A673 (cell line): ENCODE measurements around the gene CELA2B. TPM values are rescaled to one million over a fixed set of nuclear protein-coding genes. Genes with fewer than 3 reads are reported as not detected.

ENCODE experiments used
- BruUV-seq: library from RNA; stranded (reverse); fragments of 400-500 nt; replicated peaks from 2 replicates; lab custom pipeline; 2021; lab: Mats Ljungman, UMichigan
- CTCF ChIA-PET: fragments of 300-600 bp; sonication (Branson Sonifier 250); formaldehyde crosslinking; loops from one replicate; lab custom pipeline; 2022; ENCODE audit warnings: antibody characterized with exemption; lab: Charles Lee
- POLR2A ChIA-PET: fragments of 300-600 bp; sonication (Branson Sonifier 250); formaldehyde crosslinking; loops from one replicate; lab custom pipeline; 2022; ENCODE audit warnings: antibody characterized with exemption; ENCODE audit not compliant: low non-redundant PET; lab: Charles Lee
- DNase-seq: peaks from one replicate; pipeline ENCODE4 v3.0.0-alpha.2; 2015; ENCODE audit warnings: low spot score
- H3K27ac ChIP-seq: fragments of 200-600 bp; sonication (generic); 2 replicates; pipeline ENCODE4 v1.5.1; 2016; ENCODE audit warnings: mixed run types, low read depth, mild to moderate bottlenecking, mixed read lengths, antibody characterized with exemption, low read length; ENCODE audit not compliant: poor library complexity, severe bottlenecking
- H3K27me3 ChIP-seq: fragments of 200-600 bp; sonication (generic); replicated peaks from 2 replicates; pipeline ENCODE4 v1.6.1; 2017; ENCODE audit warnings: mixed run types, low read depth, mild to moderate bottlenecking, mixed read lengths, antibody characterized with exemption, low read length; ENCODE audit not compliant: insufficient read depth, poor library complexity
- H3K36me3 ChIP-seq: fragments of 200-600 bp; sonication (generic); 2 replicates; pipeline ENCODE4 v1.6.1; 2016; ENCODE audit warnings: mixed run types, mild to moderate bottlenecking, mixed read lengths, antibody characterized with exemption, low read length; ENCODE audit not compliant: insufficient read depth, poor library complexity, severe bottlenecking
- H3K4me1 ChIP-seq: fragments of 200-600 bp; sonication (generic); 2 replicates; pipeline ENCODE4 v1.6.1; 2017; ENCODE audit warnings: mixed run types, mild to moderate bottlenecking, mixed read lengths, antibody characterized with exemption, low read length; ENCODE audit not compliant: insufficient read depth, poor library complexity, severe bottlenecking
- H3K4me3 ChIP-seq: fragments of 200-600 bp; sonication (generic); 2 replicates; pipeline ENCODE4 v1.5.1; 2016; ENCODE audit warnings: low read depth, mixed run types, mild to moderate bottlenecking, mixed read lengths, low read length; ENCODE audit not compliant: poor library complexity, severe bottlenecking
- H3K9me3 ChIP-seq: fragments of 200-600 bp; sonication (generic); 2 replicates; pipeline ENCODE4 v1.6.1; 2016; ENCODE audit warnings: mixed run types, low read depth, mild to moderate bottlenecking, mixed read lengths, antibody characterized with exemption, low read length; ENCODE audit not compliant: poor library complexity, severe bottlenecking
- CTCF ChIP-seq: fragments of 300-800, 200-600 bp; sonication (generic); conservative IDR thresholded peaks from 2 replicates; pipeline ENCODE4 v1.5.1; 2017; ENCODE audit warnings: low read depth, mild to moderate bottlenecking, antibody characterized with exemption, low read length, moderate library complexity, mixed read lengths
- EZH2 ChIP-seq: fragments of 200-600 bp; sonication (generic); IDR thresholded peaks from 2 replicates; pipeline ENCODE4 v1.6.1; 2017; ENCODE audit warnings: borderline replicate concordance, low read depth, mild to moderate bottlenecking, mixed read lengths, antibody characterized with exemption, low read length; ENCODE audit not compliant: poor library complexity, severe bottlenecking
- intact Hi-C: fragments of 100-400 bp; cut with micrococcal nuclease; formaldehyde crosslinking; loops from one replicate; pipeline ENCODE4 v1.10.0; 2022; ENCODE audit not compliant: unreplicated experiment
- total RNA-seq: library from RNA; stranded (reverse); gene quantifications from 2 replicates; pipeline ENCODE4 v1.2.3, GENCODE V29; 2021

Gene CELA2B
- total RNA-seq, 1 experiment from 2014 or later: not detected

DNA sequence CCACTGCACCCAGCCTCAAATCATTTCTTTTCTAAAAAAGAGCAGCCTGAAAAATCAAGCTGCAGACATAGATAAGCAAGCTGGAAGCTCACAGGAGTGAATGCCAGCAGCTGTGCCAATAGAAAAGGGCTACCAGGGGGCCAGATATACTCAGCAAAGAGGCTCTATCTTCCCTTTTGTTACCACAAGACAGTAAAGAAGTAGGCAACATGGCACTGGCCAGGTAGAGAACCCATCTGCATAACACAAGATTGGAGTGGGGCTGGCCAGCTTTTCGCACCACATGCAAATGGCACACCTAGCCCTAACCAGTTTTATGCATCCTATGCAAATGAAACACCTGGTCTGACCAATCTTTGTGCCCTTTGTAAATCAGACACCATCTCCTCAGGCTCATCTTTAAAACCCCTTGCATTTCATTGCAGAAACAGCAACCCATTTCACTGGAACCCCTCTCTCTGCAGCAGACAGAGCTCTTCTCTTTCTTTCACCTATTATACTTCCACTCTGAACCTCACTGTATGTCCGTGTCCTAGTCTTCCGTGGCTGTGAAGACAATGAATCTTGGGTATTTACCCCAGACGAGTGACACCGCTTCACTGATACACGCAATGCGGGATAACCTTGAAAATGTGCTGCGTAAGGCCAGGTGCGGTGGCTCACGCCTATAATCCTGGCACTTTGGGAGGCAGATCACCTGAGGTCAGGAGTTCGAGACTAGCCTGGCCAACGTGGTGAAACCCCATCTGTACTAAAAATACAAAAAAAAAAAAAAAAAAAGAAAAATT, 33.0 kb downstream of the CELA2B start:
- Histone ChIP-seq H3K9me3 (no peaks in the 10 kb centered on the region), H3K27ac (no peak overlapping the region), H3K4me1 (no peaks in the 10 kb centered on the region), H3K36me3 (no peaks in the 10 kb centered on the region), H3K4me3 (no peak overlapping the region), H3K27me3 (no peaks in the 10 kb centered on the region)
- POLR2A ChIA-PET: interaction anchor here (0.6 kb wide), 1 partner anchor 230 kb away, joined by 4 read pairs; no protein-coding TSS in a partner anchor
- TF ChIP-seq EZH2 (no peak), CTCF (no peak)
- BruUV-seq: no TSS peak
- no peak for DNase-seq
- CTCF ChIA-PET: interaction anchor here (0.7 kb wide), 1 partner anchor 9 kb away, joined by 8 read pairs; no protein-coding TSS in a partner anchor
- intact Hi-C loops: no loop called here

- POLR2A ChIA-PET: no interaction called here
These were observed 33.7 kb downstream of the CELA2B start for GRCh38 chr1:15509586-15509985.

DNA sequence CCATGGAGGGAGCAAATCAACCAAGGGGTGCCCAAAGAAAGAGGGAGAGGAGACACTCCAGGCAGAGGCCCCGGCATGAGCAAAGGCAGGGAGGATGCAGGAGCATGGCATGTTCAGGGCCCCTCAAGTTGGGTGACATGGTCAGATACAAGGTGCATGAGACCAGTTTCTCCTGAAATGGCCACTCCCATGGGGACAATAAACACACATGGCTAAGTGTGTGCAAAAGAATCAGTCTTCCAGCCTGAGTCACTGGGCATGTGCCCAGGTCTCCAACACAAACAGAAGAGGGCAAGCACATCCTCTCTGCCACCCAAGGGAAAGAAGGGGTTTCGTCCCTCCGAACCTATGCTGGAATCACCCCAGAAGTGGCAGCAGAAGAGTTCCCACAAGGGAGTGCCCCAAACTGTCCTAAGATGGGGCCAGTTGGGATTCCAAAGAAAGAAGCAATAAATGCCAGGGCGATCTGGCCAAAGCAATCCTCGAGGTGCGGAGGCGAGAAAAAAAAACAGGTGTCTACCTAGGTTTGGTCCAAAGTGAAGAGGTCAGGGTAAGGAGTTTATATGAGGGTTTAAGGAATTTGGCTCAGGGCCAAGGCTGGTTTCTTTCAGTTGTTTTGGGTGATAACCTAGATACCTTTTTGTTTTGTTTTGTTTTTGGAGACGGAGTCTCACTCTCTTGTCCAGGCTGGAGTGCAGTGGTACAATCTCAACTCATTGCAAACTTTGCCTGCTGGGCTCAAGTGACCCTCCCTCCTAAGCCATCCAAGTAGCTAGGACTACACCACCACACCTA, 34.9 kb downstream of the CELA2B start:
- intact Hi-C loops: no loop called here
- H3K27me3 ChIP-seq: no peaks in the 10 kb centered on the region
- TF ChIP-seq CTCF: no peak
- no peaks in the 10 kb centered on the region for H3K9me3 ChIP-seq
- H3K4me3 ChIP-seq: no peak overlapping the region
- ChIA-PET CTCF (no interaction called here), POLR2A (no interaction called here)
- DNase-seq: no peak
- no peaks in the 10 kb centered on the region for H3K4me1 ChIP-seq
- no TSS peak for BruUV-seq
- no peak overlapping the region for H3K27ac ChIP-seq
- no peaks in the 10 kb centered on the region for H3K36me3 ChIP-seq

More at GRCh38 chr1:15509586-15509985, 33.7 kb downstream of the CELA2B start:
- Histone ChIP-seq H3K36me3 (no peaks in the 10 kb centered on the region), H3K27ac (no peak overlapping the region), H3K27me3 (no peaks in the 10 kb centered on the region), H3K4me1 (no peaks in the 10 kb centered on the region), H3K4me3 (no peak overlapping the region), H3K9me3 (no peaks in the 10 kb centered on the region)
- TF ChIP-seq CTCF: no peak
- CTCF ChIA-PET: interaction anchor here (0.7 kb wide), 1 partner anchor 9 kb away, joined by 8 read pairs; no protein-coding TSS in a partner anchor
- intact Hi-C loops: no loop called here
- peak; percentile 12 for DNase-seq
- BruUV-seq: no TSS peak
